HG03280 (cell line): ENCODE measurements around the gene GPER1.
"Not testable (repeated sequence)": the region's sequence is repeated elsewhere in the genome, so short reads cannot be mapped to it uniquely, and the experiment has no call there.

ENCODE experiments used
- ATAC-seq: cut with Tn5 transposase; IDR thresholded peaks from one replicate; pipeline ENCODE4 v1.9.1; 2021; ENCODE audit warnings: mild to moderate bottlenecking, moderate library complexity; ENCODE audit not compliant: unreplicated experiment

GPER1 gene

DNA sequence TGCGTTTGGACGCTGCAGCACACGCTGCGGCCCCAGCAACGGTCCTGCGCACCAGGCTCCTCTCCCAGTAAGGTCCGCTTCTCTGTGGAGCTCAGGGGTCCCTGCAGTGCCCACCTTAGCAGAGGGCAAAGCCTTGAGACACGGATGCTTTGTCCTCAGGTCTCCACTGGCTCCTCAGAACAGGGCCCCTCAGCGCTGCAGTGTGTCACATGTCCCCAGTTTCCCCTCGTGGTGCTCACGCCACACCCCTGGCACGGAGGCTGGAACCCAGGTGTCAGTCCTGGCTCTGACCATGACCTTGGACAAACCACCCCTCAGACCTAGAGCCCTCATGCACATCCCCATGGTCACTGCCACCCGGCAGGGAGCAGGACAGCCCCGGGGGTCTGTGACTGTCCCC is 19.9 kb upstream of the GPER1 start:
- no peak for ATAC-seq

GRCh38 chr7:1068619-1069018 is 19.3 kb upstream of the GPER1 start:
- ATAC-seq, result no peak

GRCh38 chr7:1070544-1071011 is 17.3 kb upstream of the GPER1 start:
- ATAC-seq, result no peak

GRCh38 chr7:1071731-1072254 is 16.1 kb upstream of the GPER1 start:
- no peak for ATAC-seq

GRCh38 chr7:1073142-1073977 is 14.6 kb upstream of the GPER1 start:
- ATAC-seq, result no peak

DNA sequence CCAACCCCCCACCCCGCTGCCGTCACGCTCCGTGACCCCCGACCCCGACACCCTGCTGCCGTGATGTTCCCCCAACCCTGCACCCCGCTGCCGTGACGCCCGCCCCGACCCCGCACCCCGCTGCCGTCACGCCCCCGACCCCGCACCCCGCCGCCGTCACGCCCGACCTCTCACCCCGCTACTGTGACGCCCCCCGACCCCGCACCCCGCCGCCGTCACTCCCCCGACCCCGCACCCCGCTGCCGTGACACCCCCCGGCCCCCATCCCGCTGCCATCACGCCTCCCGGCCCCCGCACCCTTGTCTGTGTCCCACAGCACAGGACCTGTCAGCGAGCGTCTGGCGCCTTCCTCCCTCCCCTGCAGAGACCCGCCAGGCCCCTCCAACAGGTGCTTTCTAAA is 13.9 kb upstream of the GPER1 start:
- ATAC-seq, result not testable (repeated sequence)

- no peak for ATAC-seq
Observed at GRCh38 chr7:1074593-1075431, 13.1 kb upstream of the GPER1 start.

GRCh38 chr7:1076184-1077072 is 11.5 kb upstream of the GPER1 start:
- no peak for ATAC-seq

GRCh38 chr7:1078519-1078918 is 9.4 kb upstream of the GPER1 start:
- ATAC-seq, result no peak

DNA sequence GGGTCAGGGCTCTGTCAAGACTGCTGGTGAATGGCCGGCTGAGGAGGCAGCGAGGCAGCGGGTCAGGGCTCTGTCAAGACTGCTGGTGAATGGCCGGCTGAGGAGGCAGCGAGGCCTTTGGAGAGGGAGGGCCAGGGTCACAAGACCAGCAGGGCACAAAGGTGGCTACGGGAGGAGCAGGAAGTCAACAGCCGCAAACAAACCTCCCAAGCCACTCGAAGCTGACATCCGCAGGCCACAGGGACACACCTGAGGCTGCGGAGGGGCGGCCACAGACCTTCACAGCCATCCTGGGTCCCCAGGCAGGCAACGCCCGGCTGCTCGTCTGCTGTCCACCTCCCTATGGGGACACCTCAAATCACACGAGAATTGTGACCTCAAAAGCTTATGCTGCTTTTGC is 8.9 kb upstream of the GPER1 start:
- ATAC-seq, result no peak

GRCh38 chr7:1079546-1079945 is 8.4 kb upstream of the GPER1 start:
- ATAC-seq, result no peak

GRCh38 chr7:1080252-1080920 is 7.5 kb upstream of the GPER1 start:
- ATAC-seq, result no peak

GRCh38 chr7:1080921-1081255 is 7.0 kb upstream of the GPER1 start:
- ATAC-seq, result no peak

GRCh38 chr7:1081336-1081735 is 6.6 kb upstream of the GPER1 start:
- no peak for ATAC-seq

- no peak for ATAC-seq
Observed at GRCh38 chr7:1081931-1082401, 5.9 kb upstream of the GPER1 start.

- no peak for ATAC-seq
Observed at GRCh38 chr7:1083729-1084657, 3.9 kb upstream of the GPER1 start.

GRCh38 chr7:1085266-1085665 is 2.6 kb upstream of the GPER1 start:
- no peak for ATAC-seq

DNA sequence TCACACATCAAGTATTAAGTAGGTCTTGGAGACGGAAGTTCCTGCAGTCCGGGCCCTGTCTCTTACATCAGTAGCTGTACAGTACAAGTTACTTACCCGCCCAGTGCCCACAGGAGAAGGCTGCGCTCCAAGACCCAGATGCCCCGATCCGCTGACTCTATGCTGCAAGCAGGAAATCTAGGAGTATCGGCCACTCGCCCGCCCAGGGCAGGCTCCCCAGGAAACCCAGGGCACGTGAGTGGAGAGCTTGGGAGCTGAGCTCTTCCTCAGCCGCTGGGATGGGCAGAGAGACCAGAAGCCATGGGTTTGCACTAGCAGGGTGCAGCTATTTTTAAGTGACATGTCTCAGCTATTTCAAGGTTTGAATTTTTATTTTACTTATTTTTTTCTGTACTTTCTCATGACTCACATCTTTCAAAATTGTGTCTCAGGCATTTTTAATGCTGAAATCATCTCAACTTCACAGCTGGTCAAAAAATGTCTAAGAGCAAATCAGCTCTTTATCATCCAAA is 1.9 kb upstream of the GPER1 start:
- no peak for ATAC-seq
